ENCODE data around the gene DNAJB13. TPM values are rescaled to one million over a fixed set of nuclear protein-coding genes. Genes with fewer than 3 reads are reported as not detected.

The DNAJB13 gene
- total RNA-seq, 5 donors from 2014 or later (not counting 1 experiment from before 2014, with no cell fraction given) = 0.19 to 0.96 (median 0.30) TPM; not detected in 2

- ATAC-seq (replicated peaks in 1 of 4) (no peak), DNase-seq (no peak)
- Histone ChIP-seq H3K4me3 (ENCODE audit: control insufficient read depth in 1 of 2, extremely low read depth in 1 of 2, low read length in 1 of 2) (no peak overlapping the region), H3K27ac (ENCODE audit: low read length) (peak overlapping the region; percentile 98), H3K4me1 (ENCODE audit: control insufficient read depth in 1 of 2, extremely low read depth in 1 of 2, insufficient read depth in 2 of 2, low read length in 2 of 2) (peaks cover 46 to 61% of the 10 kb centered on the region in 2 experiments), H3K9me3 (no peaks in the 10 kb centered on the region), H3K27me3 (replicated peaks in 1 of 2; ENCODE audit: control insufficient read depth in 2 of 2, extremely low read depth in 1 of 2, insufficient read depth in 2 of 2, low read length in 1 of 2) (no peaks in the 10 kb centered on the region), H3K36me3 (ENCODE audit: control insufficient read depth in 2 of 2, extremely low read depth in 1 of 2, insufficient read depth in 1 of 2, low read length in 1 of 2) (peaks cover 0 to 12% of the 10 kb centered on the region in 2 donors)
- H3K27ac Mint-ChIP-seq = peak overlapping the region; percentile 96 to 99
- peaks cover 54 to 75% (median 74%) of the 10 kb centered on the region in 3 donors for H3K4me1 Mint-ChIP-seq
- peak overlapping the region in 2 of 3 donors; percentile 9 to 70 for H3K4me3 Mint-ChIP-seq
- no peaks in the 10 kb centered on the region for H3K9me3 Mint-ChIP-seq
- peaks cover 15% of the 10 kb centered on the region for H3K36me3 Mint-ChIP-seq
- ChIA-PET CTCF (interaction anchor here (0.5 to 1.1 kb wide), 3 partner anchors 17 to 40 kb away, joined by 3 read pairs; no protein-coding TSS in a partner anchor), POLR2A (interaction anchor here (0.6 to 5.5 kb wide), 4 partner anchors 15 to 1567 kb away, joined by 3 to 199 read pairs (median 4); partner anchors contain the start of gene UCP2 (in 1 of the 2))
- no peaks in the 10 kb centered on the region for H3K27me3 Mint-ChIP-seq
- 84% methylated on average over 2 of the region's 6 CpGs for WGBS (ENCODE audit: insufficient coverage)
These were observed 46.4 kb downstream of the DNAJB13 start for GRCh38 chr11:73997120-73997770.

GRCh38 chr11:73998846-73999575 lies 48.2 kb downstream of the DNAJB13 start:
- Mint-ChIP-seq H3K27me3 (no peaks in the 10 kb centered on the region), H3K9me3 (no peaks in the 10 kb centered on the region), H3K4me1 (peaks cover 58 to 81% (median 75%) of the 10 kb centered on the region in 3 donors), H3K4me3 (no peak overlapping the region), H3K27ac (peak overlapping the region; percentile 46 to 72), H3K36me3 (peaks cover 30% of the 10 kb centered on the region)
- no peak for DNase-seq
- WGBS (ENCODE audit: insufficient coverage) = 90% methylated on average over 4 of the region's 13 CpGs
- Histone ChIP-seq H3K9me3 (no peaks in the 10 kb centered on the region), H3K4me3 (ENCODE audit: control insufficient read depth in 1 of 2, extremely low read depth in 1 of 2, low read length in 1 of 2) (no peak overlapping the region), H3K4me1 (ENCODE audit: control insufficient read depth in 1 of 2, extremely low read depth in 1 of 2, insufficient read depth in 2 of 2, low read length in 2 of 2) (peaks cover 41 to 57% of the 10 kb centered on the region in 2 experiments), H3K27ac (ENCODE audit: low read length) (no peak overlapping the region), H3K27me3 (replicated peaks in 1 of 2; ENCODE audit: control insufficient read depth in 2 of 2, extremely low read depth in 1 of 2, insufficient read depth in 2 of 2, low read length in 1 of 2) (no peaks in the 10 kb centered on the region), H3K36me3 (ENCODE audit: control insufficient read depth in 2 of 2, extremely low read depth in 1 of 2, insufficient read depth in 1 of 2, low read length in 1 of 2) (peaks cover 0 to 20% of the 10 kb centered on the region in 2 donors)
- no peak for ATAC-seq (replicated peaks in 1 of 4)
- CTCF ChIA-PET = no interaction called here
- POLR2A ChIA-PET = interaction anchor here in 1 of 2 donors (0.6 kb wide), 1 partner anchor 152 kb away, joined by 8 read pairs; no protein-coding TSS in a partner anchor

GRCh38 chr11:73999581-74000306 lies 48.9 kb downstream of the DNAJB13 start:
- Histone ChIP-seq H3K36me3 (ENCODE audit: control insufficient read depth in 2 of 2, extremely low read depth in 1 of 2, insufficient read depth in 1 of 2, low read length in 1 of 2) (peaks cover 0 to 22% of the 10 kb centered on the region in 2 donors), H3K27me3 (replicated peaks in 1 of 2; ENCODE audit: control insufficient read depth in 2 of 2, extremely low read depth in 1 of 2, insufficient read depth in 2 of 2, low read length in 1 of 2) (no peaks in the 10 kb centered on the region), H3K27ac (ENCODE audit: low read length) (no peak overlapping the region), H3K4me1 (ENCODE audit: control insufficient read depth in 1 of 2, extremely low read depth in 1 of 2, insufficient read depth in 2 of 2, low read length in 2 of 2) (peaks cover 41 to 63% of the 10 kb centered on the region in 2 experiments), H3K9me3 (no peaks in the 10 kb centered on the region), H3K4me3 (ENCODE audit: control insufficient read depth in 1 of 2, extremely low read depth in 1 of 2, low read length in 1 of 2) (no peak overlapping the region)
- 77% methylated on average over 6 of the region's 8 CpGs for WGBS (ENCODE audit: insufficient coverage)
- Mint-ChIP-seq H3K4me3 (no peak overlapping the region), H3K27ac (peak overlapping the region; percentile 36 to 49), H3K9me3 (no peaks in the 10 kb centered on the region), H3K27me3 (no peaks in the 10 kb centered on the region), H3K36me3 (peaks cover 30% of the 10 kb centered on the region), H3K4me1 (peaks cover 59 to 82% (median 75%) of the 10 kb centered on the region in 3 donors)
- ChIA-PET POLR2A (interaction anchor here (0.5 to 0.9 kb wide), 3 partner anchors 20 to 393 kb away, joined by 4 to 8 read pairs (median 6); no protein-coding TSS in a partner anchor), CTCF (no interaction called here)
- ATAC-seq (replicated peaks in 1 of 4) (no peak), DNase-seq (no peak)

- no peaks in the 10 kb centered on the region for H3K27me3 Mint-ChIP-seq
- Histone ChIP-seq H3K27ac (ENCODE audit: low read length) (no peak overlapping the region), H3K27me3 (replicated peaks in 1 of 2; ENCODE audit: control insufficient read depth in 2 of 2, extremely low read depth in 1 of 2, insufficient read depth in 2 of 2, low read length in 1 of 2) (no peaks in the 10 kb centered on the region), H3K36me3 (ENCODE audit: control insufficient read depth in 2 of 2, extremely low read depth in 1 of 2, insufficient read depth in 1 of 2, low read length in 1 of 2) (peaks cover 0 to 22% of the 10 kb centered on the region in 2 donors), H3K4me3 (ENCODE audit: control insufficient read depth in 1 of 2, extremely low read depth in 1 of 2, low read length in 1 of 2) (no peak overlapping the region), H3K9me3 (no peaks in the 10 kb centered on the region), H3K4me1 (ENCODE audit: control insufficient read depth in 1 of 2, extremely low read depth in 1 of 2, insufficient read depth in 2 of 2, low read length in 2 of 2) (peaks cover 42 to 71% of the 10 kb centered on the region in 2 experiments)
- peaks cover 59 to 82% (median 75%) of the 10 kb centered on the region in 3 donors for H3K4me1 Mint-ChIP-seq
- H3K27ac Mint-ChIP-seq = no peak overlapping the region
- no peak overlapping the region for H3K4me3 Mint-ChIP-seq
- POLR2A ChIA-PET = interaction anchor here in 1 of 2 donors (0.5 to 0.9 kb wide), 3 partner anchors 17 to 392 kb away, joined by 4 to 6 read pairs (median 4); no protein-coding TSS in a partner anchor
- CTCF ChIA-PET = no interaction called here
- WGBS (ENCODE audit: insufficient coverage) = 96% methylated on average over 4 of the region's 14 CpGs
- DNase-seq (no peak), ATAC-seq (replicated peaks in 1 of 4) (no peak)
- H3K9me3 Mint-ChIP-seq = no peaks in the 10 kb centered on the region
- H3K36me3 Mint-ChIP-seq = peaks cover 30% of the 10 kb centered on the region
These were observed 49.7 kb downstream of the DNAJB13 start for GRCh38 chr11:74000307-74001133.

- H3K36me3 ChIP-seq (ENCODE audit: control insufficient read depth in 2 of 2, extremely low read depth in 1 of 2, insufficient read depth in 1 of 2, low read length in 1 of 2) = peaks cover 0 to 22% of the 10 kb centered on the region in 2 donors
- DNase-seq = no peak
- WGBS (ENCODE audit: insufficient coverage) = 73% methylated on average over 6 of the region's 7 CpGs
These were observed 51.0 kb downstream of the DNAJB13 start for GRCh38 chr11:74001822-74002286.

More at GRCh38 chr11:74001822-74002286, 51.0 kb downstream of the DNAJB13 start:
- H3K4me3 ChIP-seq (ENCODE audit: control insufficient read depth in 1 of 2, extremely low read depth in 1 of 2, low read length in 1 of 2) = no peak overlapping the region
- Mint-ChIP-seq H3K27ac (peak overlapping the region in 1 of 2 donors; percentile 76), H3K4me1 (peaks cover 61 to 83% (median 75%) of the 10 kb centered on the region in 3 donors), H3K36me3 (peaks cover 32% of the 10 kb centered on the region), H3K4me3 (no peak overlapping the region), H3K9me3 (no peaks in the 10 kb centered on the region), H3K27me3 (no peaks in the 10 kb centered on the region)
- ATAC-seq (replicated peaks in 1 of 4) = no peak
- peaks cover 45 to 77% of the 10 kb centered on the region in 2 experiments for H3K4me1 ChIP-seq (ENCODE audit: control insufficient read depth in 1 of 2, extremely low read depth in 1 of 2, insufficient read depth in 2 of 2, low read length in 2 of 2)
- ChIA-PET CTCF (interaction anchor here in 1 of 2 donors (0.5 kb wide), 1 partner anchor 35 kb away, joined by 4 read pairs; no protein-coding TSS in a partner anchor), POLR2A (interaction anchor here in 1 of 2 donors (0.6 to 2.2 kb wide), 5 partner anchors 18 to 781 kb away, joined by 3 to 7 read pairs (median 4); no protein-coding TSS in a partner anchor)
- H3K27ac ChIP-seq (ENCODE audit: low read length) = peak overlapping the region; percentile 19
- H3K9me3 ChIP-seq = no peaks in the 10 kb centered on the region
- H3K27me3 ChIP-seq (replicated peaks in 1 of 2; ENCODE audit: control insufficient read depth in 2 of 2, extremely low read depth in 1 of 2, insufficient read depth in 2 of 2, low read length in 1 of 2) = no peaks in the 10 kb centered on the region
